ENCODE data around the gene OR6X1. TPM values are rescaled to one million over a fixed set of nuclear protein-coding genes. Genes with fewer than 3 reads are reported as not detected.

The OR6X1 gene
- total RNA-seq, 6 experiments from 2014 or later = not detected

GRCh38 chr11:123798513-123799252 lies 44.4 kb upstream of the OR6X1 start:
- Histone ChIP-seq H3K4me1 (peaks cover 0 to 8% (median 0%) of the 10 kb centered on the region in 4 donors), H3K27ac (peak overlapping the region in 1 of 3 donors; percentile 60), H3K9me3 (no peaks in the 10 kb centered on the region), H3K27me3 (no peaks in the 10 kb centered on the region), H3K4me3 (no peak overlapping the region), H3K36me3 (no peaks in the 10 kb centered on the region)
- ATAC-seq (peak; percentile 84 to 95 (median 94)), DNase-seq (peak in 1 of 3 donors; percentile 73)
- TF ChIP-seq CTCF (IDR thresholded peaks at IDR 0.05) = no peak
- no peak for TF ChIP-seq POLR2A (IDR thresholded peaks at IDR 0.05)
- 36% methylated on average over 5 of the region's 5 CpGs for WGBS (ENCODE audit: insufficient coverage, low coverage, low lambda C conversion rate, missing lambda C conversion rate)
- intact Hi-C loops (cut with DNase I) = no loop called here

DNA sequence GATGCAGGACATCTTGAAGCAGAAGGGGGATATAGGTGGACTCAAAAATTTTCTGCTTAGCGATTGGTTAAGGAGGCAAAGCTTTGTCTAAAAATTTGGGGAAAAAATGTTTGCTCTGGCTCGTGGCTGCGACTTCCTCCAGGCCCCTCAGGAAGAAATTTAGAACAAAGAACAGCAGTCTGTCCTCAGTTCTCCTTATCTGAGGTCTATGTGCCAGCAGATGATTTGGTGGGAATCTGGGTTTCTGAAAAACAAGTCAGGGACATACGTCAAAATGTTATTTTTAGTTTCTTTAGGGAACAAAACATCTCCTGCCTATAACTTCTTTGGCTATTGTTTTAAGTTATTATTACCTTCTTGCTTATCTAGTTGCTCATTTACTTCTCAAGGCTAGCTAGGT lies 43.8 kb upstream of the OR6X1 start:
- intact Hi-C loops (cut with DNase I) = no loop called here
- H3K36me3 ChIP-seq = no peaks in the 10 kb centered on the region
- H3K4me1 ChIP-seq = peaks cover 0 to 8% (median 0%) of the 10 kb centered on the region in 4 donors
- no peaks in the 10 kb centered on the region for H3K27me3 ChIP-seq
- H3K9me3 ChIP-seq = no peaks in the 10 kb centered on the region
- DNase-seq (no peak), ATAC-seq (no peak)
- 54% methylated on average over 4 of the region's 4 CpGs for WGBS (ENCODE audit: insufficient coverage, low coverage, low lambda C conversion rate, missing lambda C conversion rate)
- TF ChIP-seq POLR2A (IDR thresholded peaks at IDR 0.05) (no peak), CTCF (IDR thresholded peaks at IDR 0.05) (no peak)
- no peak overlapping the region for H3K4me3 ChIP-seq
- H3K27ac ChIP-seq = peak overlapping the region in 1 of 3 donors; percentile 60

GRCh38 chr11:123797541-123797940 lies 43.2 kb upstream of the OR6X1 start:
- Histone ChIP-seq H3K36me3 (no peaks in the 10 kb centered on the region), H3K27me3 (no peaks in the 10 kb centered on the region), H3K4me1 (peaks cover 0 to 8% (median 0%) of the 10 kb centered on the region in 4 donors), H3K4me3 (no peak overlapping the region), H3K9me3 (no peaks in the 10 kb centered on the region), H3K27ac (no peak overlapping the region)
- TF ChIP-seq POLR2A (IDR thresholded peaks at IDR 0.05) (no peak), CTCF (IDR thresholded peaks at IDR 0.05) (no peak)
- ATAC-seq (no peak), DNase-seq (no peak)
- 56% methylated on average over 5 of the region's 10 CpGs for WGBS (ENCODE audit: insufficient coverage, low coverage, low lambda C conversion rate, missing lambda C conversion rate)
- intact Hi-C loops (cut with DNase I) = no loop called here

- no peak for DNase-seq
- H3K9me3 ChIP-seq = no peaks in the 10 kb centered on the region
- no peaks in the 10 kb centered on the region for H3K27me3 ChIP-seq
- no peak overlapping the region for H3K4me3 ChIP-seq
- intact Hi-C loops (cut with DNase I) = no loop called here
- H3K36me3 ChIP-seq = no peaks in the 10 kb centered on the region
- no peak for TF ChIP-seq POLR2A (IDR thresholded peaks at IDR 0.05)
- TF ChIP-seq CTCF (IDR thresholded peaks at IDR 0.05) = no peak
- peaks cover 0 to 8% (median 0%) of the 10 kb centered on the region in 4 donors for H3K4me1 ChIP-seq
- H3K27ac ChIP-seq = no peak overlapping the region
- WGBS (ENCODE audit: insufficient coverage, low coverage, low lambda C conversion rate, missing lambda C conversion rate) = 62% methylated on average over 3 of the region's 4 CpGs
- ATAC-seq = no peak
These were observed 42.8 kb upstream of the OR6X1 start for GRCh38 chr11:123797114-123797513.

Data from right lobe of liver (tissue), 6 donors.